ENCODE results near the gene INPP5J.

The INPP5J gene

DNA sequence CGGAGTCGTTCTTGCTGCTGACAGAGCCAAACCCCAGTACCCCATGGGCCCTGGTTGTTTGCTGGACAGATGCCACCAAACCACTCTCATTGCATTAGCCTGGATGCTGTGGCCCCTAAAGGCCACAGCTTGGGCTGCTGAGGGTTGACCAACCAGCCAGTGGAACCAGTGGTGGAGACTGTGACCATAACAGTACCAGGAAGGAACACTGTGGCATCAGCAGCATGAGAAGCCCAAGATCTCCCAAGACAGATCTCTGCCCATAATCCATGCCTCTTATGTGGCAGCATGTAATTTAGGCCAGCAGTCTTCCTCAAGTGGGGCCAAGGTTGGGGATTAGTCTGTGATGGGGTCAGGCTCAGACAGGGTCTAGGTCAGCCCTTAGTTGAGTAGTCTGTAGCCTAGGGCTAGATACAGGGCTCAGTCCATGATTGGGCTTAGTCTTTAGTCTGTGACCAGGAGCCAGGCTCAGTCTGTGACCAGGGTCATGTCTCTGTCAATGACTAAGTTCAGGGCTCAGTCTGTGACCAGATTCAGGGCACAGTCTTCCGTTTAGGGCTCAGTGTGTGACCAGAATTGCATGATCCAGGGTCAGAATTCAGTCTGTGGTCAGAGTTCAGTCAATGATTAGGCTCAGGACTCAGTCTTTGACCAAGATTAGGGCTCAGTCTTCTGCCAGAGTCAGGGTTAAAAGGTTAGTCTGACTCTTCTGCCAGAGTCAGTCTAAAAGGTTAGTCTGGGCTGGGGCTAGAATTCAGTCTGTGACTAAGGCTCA is 4.5 kb upstream of the INPP5J start:
- Histone ChIP-seq H3K9ac (no peak overlapping the region), H3K4me2 (ENCODE audit: low read length) (no peak overlapping the region), H3K4me3 (ENCODE audit: low read depth, low read length) (no peak overlapping the region), H3K4me1 (peaks cover 16% of the 10 kb centered on the region), H3K27ac (no peak overlapping the region), H2AFZ (no peak overlapping the region), H3K27me3 (ENCODE audit: control insufficient read depth, insufficient read depth, low read length) (no peaks in the 10 kb centered on the region), H3K9me3 (ENCODE audit: control insufficient read depth, low read length) (no peaks in the 10 kb centered on the region), H3K79me2 (peaks cover under 1% of the 10 kb centered on the region), H3K36me3 (ENCODE audit: control insufficient read depth, insufficient read depth, low read length) (no peaks in the 10 kb centered on the region)
- TF ChIP-seq CTCF (IDR thresholded peaks at IDR 0.05), result no peak

DNA sequence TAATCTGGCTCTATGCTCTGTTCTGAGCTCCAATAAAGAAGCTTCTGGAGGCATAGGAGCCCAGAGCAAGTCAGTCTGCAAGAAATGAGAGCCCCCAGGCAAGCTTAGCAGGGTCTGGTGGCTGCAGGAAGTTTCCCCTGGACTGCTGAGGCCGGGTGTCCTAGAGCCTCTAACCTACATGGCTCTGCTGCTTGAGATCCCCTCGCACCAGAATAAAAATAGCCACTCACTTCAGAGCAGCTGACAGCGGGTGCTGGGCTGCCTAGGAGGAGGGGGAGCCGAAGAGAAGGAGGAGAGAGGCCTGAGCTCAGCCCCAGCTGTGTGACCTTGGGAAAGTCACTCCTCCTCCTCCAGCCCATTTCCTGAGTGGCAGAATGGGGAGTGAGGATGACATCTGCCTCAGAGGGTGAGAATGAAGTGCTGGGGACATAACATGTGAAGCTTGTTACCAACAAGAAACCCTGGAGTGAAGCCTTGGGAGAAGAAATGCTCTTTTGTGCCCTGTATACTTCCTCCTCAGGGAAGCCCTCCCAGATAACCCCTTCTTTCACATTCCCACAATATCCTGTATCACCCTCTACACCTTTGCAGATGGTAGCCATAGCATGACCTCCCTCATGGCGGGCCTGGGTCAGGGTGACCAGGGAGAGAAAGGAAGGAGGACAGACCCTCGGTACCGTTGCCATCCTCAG is 3.6 kb upstream of the INPP5J start:
- Histone ChIP-seq H3K4me2 (ENCODE audit: low read length) (no peak overlapping the region), H3K79me2 (peaks cover 9% of the 10 kb centered on the region), H3K27me3 (ENCODE audit: control insufficient read depth, insufficient read depth, low read length) (no peaks in the 10 kb centered on the region), H2AFZ (no peak overlapping the region), H3K27ac (no peak overlapping the region), H3K4me1 (peaks cover 16% of the 10 kb centered on the region), H3K36me3 (ENCODE audit: control insufficient read depth, insufficient read depth, low read length) (no peaks in the 10 kb centered on the region), H3K4me3 (ENCODE audit: low read depth, low read length) (no peak overlapping the region), H3K9me3 (ENCODE audit: control insufficient read depth, low read length) (no peaks in the 10 kb centered on the region), H3K9ac (no peak overlapping the region)
- no peak for TF ChIP-seq CTCF (IDR thresholded peaks at IDR 0.05)

- H3K9me3 ChIP-seq (ENCODE audit: control insufficient read depth, low read length), result no peaks in the 10 kb centered on the region
- H3K4me2 ChIP-seq (ENCODE audit: low read length), result no peak overlapping the region
- H2AFZ ChIP-seq, result no peak overlapping the region
- H3K27me3 ChIP-seq (ENCODE audit: control insufficient read depth, insufficient read depth, low read length), result no peaks in the 10 kb centered on the region
- no peak overlapping the region for H3K27ac ChIP-seq
- H3K4me1 ChIP-seq, result peaks cover 16% of the 10 kb centered on the region
- H3K79me2 ChIP-seq, result peaks cover 18% of the 10 kb centered on the region
- H3K9ac ChIP-seq, result no peak overlapping the region
- no peak overlapping the region for H3K4me3 ChIP-seq (ENCODE audit: low read depth, low read length)
- no peaks in the 10 kb centered on the region for H3K36me3 ChIP-seq (ENCODE audit: control insufficient read depth, insufficient read depth, low read length)
- no peak for TF ChIP-seq CTCF (IDR thresholded peaks at IDR 0.05)
Observed at GRCh38 chr22:31120230-31120629, 2.5 kb upstream of the INPP5J start.

- H3K9me3 ChIP-seq (ENCODE audit: control insufficient read depth, low read length), result no peaks in the 10 kb centered on the region
- no peak overlapping the region for H3K4me2 ChIP-seq (ENCODE audit: low read length)
- no peak for TF ChIP-seq CTCF (IDR thresholded peaks at IDR 0.05)
- H3K27me3 ChIP-seq (ENCODE audit: control insufficient read depth, insufficient read depth, low read length), result no peaks in the 10 kb centered on the region
- H3K27ac ChIP-seq, result no peak overlapping the region
- H2AFZ ChIP-seq, result no peak overlapping the region
- H3K9ac ChIP-seq, result no peak overlapping the region
- no peaks in the 10 kb centered on the region for H3K36me3 ChIP-seq (ENCODE audit: control insufficient read depth, insufficient read depth, low read length)
- H3K79me2 ChIP-seq, result peaks cover 21% of the 10 kb centered on the region
- H3K4me3 ChIP-seq (ENCODE audit: low read depth, low read length), result no peak overlapping the region
- peaks cover 16% of the 10 kb centered on the region for H3K4me1 ChIP-seq
Observed at GRCh38 chr22:31120642-31121041, 2.1 kb upstream of the INPP5J start.

Data from parathyroid adenoma (tissue), 2 donors.